Neural progenitor cell (in vitro differentiated cells): ENCODE data around the gene PTX4. TPM values are rescaled to one million over a fixed set of nuclear protein-coding genes. Genes with fewer than 3 reads are reported as not detected.

Source experiments
- DNase-seq: peaks from one replicate; pipeline ENCODE4 v3.0.0-alpha.2; 2016; ENCODE audit warnings: low spot score
- H2AFZ ChIP-seq: fragments of 200-600 bp; sonication (generic); replicated peaks from 2 replicates; pipeline ENCODE4 v1.6.1; 2016; ENCODE audit warnings: antibody characterized with exemption
- H3F3A ChIP-seq: fragments of 200-600 bp; sonication (generic); 2 replicates; pipeline ENCODE4 v1.6.1; 2016; ENCODE audit warnings: antibody characterized with exemption, low read depth
- H3K27ac ChIP-seq: fragments of 200-600 bp; sonication (generic); 2 replicates; pipeline ENCODE4 v1.5.1; 2016; ENCODE audit warnings: mild to moderate bottlenecking
- H3K27me3 ChIP-seq: fragments of 200-600 bp; sonication (generic); 2 replicates; pipeline ENCODE4 v1.6.1; 2016; ENCODE audit warnings: mild to moderate bottlenecking, moderate library complexity
- H3K36me3 ChIP-seq: fragments of 200-600 bp; sonication (generic); 2 replicates; pipeline ENCODE4 v1.5.1; 2016
- H3K4me1 ChIP-seq: fragments of 200-600 bp; sonication (generic); 2 replicates; pipeline ENCODE4 v1.6.1; 2016; ENCODE audit warnings: mixed run types
- H3K4me2 ChIP-seq: fragments of 200-600 bp; sonication (generic); 2 replicates; pipeline ENCODE4 v1.6.1; 2016
- H3K4me3 ChIP-seq: fragments of 200-600 bp; sonication (generic); 2 replicates; pipeline ENCODE4 v1.5.1; 2016
- H3K79me2 ChIP-seq: fragments of 200-600 bp; sonication (generic); 2 replicates; pipeline ENCODE4 v1.6.1; 2016; ENCODE audit warnings: low read depth
- H3K9ac ChIP-seq: fragments of 200-600 bp; sonication (generic); 2 replicates; pipeline ENCODE4 v1.6.1; 2016
- H3K9me3 ChIP-seq: fragments of 200-600 bp; sonication (generic); 2 replicates; pipeline ENCODE4 v1.5.1; 2016; ENCODE audit warnings: low read depth
- H4K20me1 ChIP-seq: fragments of 200-600 bp; sonication (generic); 2 replicates; pipeline ENCODE4 v1.6.1; 2016; ENCODE audit warnings: low read depth
- H3K27ac Mint-ChIP-seq: 3 replicates; pipeline ENCODE4 v1.8.0; 2021; ENCODE audit warnings: mixed read lengths
- H3K27me3 Mint-ChIP-seq: 2 replicates; pipeline ENCODE4 v1.8.0; 2022; ENCODE audit warnings: low read depth, mild to moderate bottlenecking, inconsistent platforms, moderate library complexity, mixed read lengths; ENCODE audit not compliant: insufficient read depth
- H3K36me3 Mint-ChIP-seq: 3 replicates; pipeline ENCODE4 v1.8.0; 2021; ENCODE audit warnings: mixed read lengths
- H3K4me1 Mint-ChIP-seq: 3 replicates; pipeline ENCODE4 v1.8.0; 2021; ENCODE audit warnings: mixed read lengths
- H3K4me3 Mint-ChIP-seq: 3 replicates; pipeline ENCODE4 v1.8.0; 2021; ENCODE audit warnings: mild to moderate bottlenecking, moderate library complexity, mixed read lengths
- H3K9me3 Mint-ChIP-seq: 3 replicates; pipeline ENCODE4 v1.8.0; 2020; ENCODE audit warnings: mixed read lengths
- EZH2 ChIP-seq: fragments of 200-600 bp; sonication (generic); IDR thresholded peaks from 2 replicates; pipeline ENCODE4 v1.6.1; 2017; ENCODE audit warnings: antibody characterized with exemption, mild to moderate bottlenecking, moderate library complexity
- EZH2phosphoT487 ChIP-seq: fragments of 200-600 bp; sonication (generic); IDR thresholded peaks from 2 replicates; pipeline ENCODE4 v1.6.1; 2017; ENCODE audit warnings: antibody characterized with exemption
- total RNA-seq: library from RNA; depleted of rRNA; stranded (reverse); fragments of >200 nt; gene quantifications from 2 replicates; pipeline ENCODE4 v1.2.3, GENCODE V29; 2015; ENCODE audit warnings: low replicate concordance
- TF ChIP-seq, protein P1 (sequence below): fragments of 200-600 bp; sonication (generic); IDR thresholded peaks from 2 replicates; pipeline ENCODE4 v1.5.1; 2017; ENCODE audit warnings: antibody characterized with exemption, mild to moderate bottlenecking

PTX4 gene
- total RNA-seq, 1 donor from 2014 or later = not detected

DNA sequence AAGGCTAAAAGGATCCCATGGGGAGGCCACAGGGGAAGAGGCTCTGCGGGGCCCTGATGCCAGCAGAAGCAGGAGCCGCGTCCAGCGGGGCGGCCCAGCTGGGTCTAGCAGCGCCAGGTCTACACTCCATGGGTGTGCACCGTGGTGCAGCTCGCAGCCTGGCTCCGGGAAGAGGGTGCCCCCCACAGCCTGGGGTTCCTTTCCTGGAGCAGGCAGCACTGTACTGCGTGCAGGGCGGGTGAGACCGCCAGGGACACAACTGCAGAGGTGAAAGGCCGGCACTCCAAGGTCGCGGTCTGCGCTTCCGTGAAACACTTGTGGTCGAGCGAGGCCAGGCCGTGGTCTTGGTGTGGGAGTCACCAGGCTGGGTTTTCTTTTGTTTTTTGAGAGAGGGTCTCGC is 37.9 kb downstream of the PTX4 start:
- no peak for DNase-seq
- TF ChIP-seq, protein P1, sequence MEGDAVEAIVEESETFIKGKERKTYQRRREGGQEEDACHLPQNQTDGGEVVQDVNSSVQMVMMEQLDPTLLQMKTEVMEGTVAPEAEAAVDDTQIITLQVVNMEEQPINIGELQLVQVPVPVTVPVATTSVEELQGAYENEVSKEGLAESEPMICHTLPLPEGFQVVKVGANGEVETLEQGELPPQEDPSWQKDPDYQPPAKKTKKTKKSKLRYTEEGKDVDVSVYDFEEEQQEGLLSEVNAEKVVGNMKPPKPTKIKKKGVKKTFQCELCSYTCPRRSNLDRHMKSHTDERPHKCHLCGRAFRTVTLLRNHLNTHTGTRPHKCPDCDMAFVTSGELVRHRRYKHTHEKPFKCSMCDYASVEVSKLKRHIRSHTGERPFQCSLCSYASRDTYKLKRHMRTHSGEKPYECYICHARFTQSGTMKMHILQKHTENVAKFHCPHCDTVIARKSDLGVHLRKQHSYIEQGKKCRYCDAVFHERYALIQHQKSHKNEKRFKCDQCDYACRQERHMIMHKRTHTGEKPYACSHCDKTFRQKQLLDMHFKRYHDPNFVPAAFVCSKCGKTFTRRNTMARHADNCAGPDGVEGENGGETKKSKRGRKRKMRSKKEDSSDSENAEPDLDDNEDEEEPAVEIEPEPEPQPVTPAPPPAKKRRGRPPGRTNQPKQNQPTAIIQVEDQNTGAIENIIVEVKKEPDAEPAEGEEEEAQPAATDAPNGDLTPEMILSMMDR = no peak
- TF ChIP-seq EZH2phosphoT487 (no peak), EZH2 (no peak)
- H4K20me1 ChIP-seq = no peaks in the 10 kb centered on the region
- H3K4me3 Mint-ChIP-seq = no peak overlapping the region
- no peaks in the 10 kb centered on the region for H3K9me3 Mint-ChIP-seq
- no peak overlapping the region for H2AFZ ChIP-seq
- H3K27me3 ChIP-seq = no peaks in the 10 kb centered on the region
- no peak overlapping the region for H3K4me3 ChIP-seq
- no peak overlapping the region for H3K9ac ChIP-seq
- peaks cover 6% of the 10 kb centered on the region for H3K36me3 Mint-ChIP-seq
- H3K27ac Mint-ChIP-seq = no peak overlapping the region
- H3K4me1 Mint-ChIP-seq = no peaks in the 10 kb centered on the region
- peaks cover 3% of the 10 kb centered on the region for H3K27me3 Mint-ChIP-seq
- H3K9me3 ChIP-seq = no peaks in the 10 kb centered on the region
- H3K4me2 ChIP-seq = no peak overlapping the region
- H3K27ac ChIP-seq = no peak overlapping the region
- no peaks in the 10 kb centered on the region for H3K36me3 ChIP-seq
- H3F3A ChIP-seq = no peaks in the 10 kb centered on the region
- H3K4me1 ChIP-seq = no peaks in the 10 kb centered on the region
- no peaks in the 10 kb centered on the region for H3K79me2 ChIP-seq

DNA sequence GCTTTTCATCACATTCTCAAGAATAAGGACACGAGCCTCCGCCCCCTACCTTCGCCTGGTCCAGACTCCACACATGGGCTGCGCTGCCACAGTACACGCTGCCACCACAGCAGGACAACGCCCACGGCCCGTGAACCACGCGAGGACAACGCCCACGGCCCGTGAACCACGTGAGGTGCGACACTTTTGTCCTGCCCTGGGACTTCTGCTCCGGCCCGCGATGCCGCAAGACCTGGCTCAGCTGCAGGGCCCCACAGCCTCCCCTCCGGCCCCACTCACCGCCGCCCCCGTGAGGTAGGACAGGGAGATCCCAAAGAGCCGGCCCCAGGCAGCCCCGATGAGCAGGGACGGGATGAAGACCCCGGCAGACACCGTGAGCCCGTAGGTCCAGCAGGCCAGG is 38.5 kb downstream of the PTX4 start:
- Mint-ChIP-seq H3K4me1 (no peaks in the 10 kb centered on the region), H3K4me3 (no peak overlapping the region), H3K9me3 (no peaks in the 10 kb centered on the region), H3K27ac (no peak overlapping the region), H3K27me3 (peaks cover 3% of the 10 kb centered on the region), H3K36me3 (peaks cover 6% of the 10 kb centered on the region)
- Histone ChIP-seq H3K9ac (no peak overlapping the region), H3K4me1 (no peaks in the 10 kb centered on the region), H4K20me1 (no peaks in the 10 kb centered on the region), H3F3A (no peaks in the 10 kb centered on the region), H2AFZ (no peak overlapping the region), H3K9me3 (no peaks in the 10 kb centered on the region), H3K79me2 (no peaks in the 10 kb centered on the region), H3K27ac (no peak overlapping the region), H3K4me2 (no peak overlapping the region), H3K4me3 (no peak overlapping the region), H3K27me3 (no peaks in the 10 kb centered on the region), H3K36me3 (no peaks in the 10 kb centered on the region)
- DNase-seq = no peak
- TF ChIP-seq EZH2phosphoT487 = no peak
- TF ChIP-seq, protein P1 = no peak
- no peak for TF ChIP-seq EZH2

DNA sequence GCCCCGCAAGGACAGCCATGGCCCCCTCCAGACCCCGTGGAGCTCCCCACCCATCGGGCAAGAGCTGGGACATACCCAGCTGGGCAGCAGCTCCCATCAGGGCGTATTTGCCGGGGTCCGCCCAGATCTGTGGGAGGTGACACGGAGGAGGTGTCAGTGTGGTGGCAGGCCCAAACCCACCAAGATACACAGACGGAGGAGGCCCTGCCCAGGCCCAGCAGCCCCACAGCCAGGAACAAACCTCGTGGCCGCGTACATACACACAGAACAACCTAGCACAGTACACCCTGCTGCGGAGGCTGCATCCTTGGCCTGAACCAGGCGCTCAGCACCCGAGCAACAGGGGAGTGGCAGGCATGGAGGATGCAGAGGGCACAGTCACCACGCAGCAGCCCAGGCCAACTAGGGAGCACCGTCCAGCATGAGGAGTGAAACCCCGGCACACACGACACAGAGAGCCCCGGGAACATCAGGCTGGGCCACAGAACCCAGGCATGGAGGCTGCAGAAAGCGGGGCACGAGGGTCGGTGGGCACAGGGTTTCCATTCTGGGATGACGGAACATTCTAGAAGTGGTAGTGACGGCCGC is 39.4 kb downstream of the PTX4 start:
- Histone ChIP-seq H4K20me1 (no peaks in the 10 kb centered on the region), H3K4me2 (no peak overlapping the region), H3K27me3 (no peaks in the 10 kb centered on the region), H2AFZ (no peak overlapping the region), H3F3A (no peaks in the 10 kb centered on the region), H3K27ac (no peak overlapping the region), H3K79me2 (no peaks in the 10 kb centered on the region), H3K9ac (no peak overlapping the region), H3K9me3 (no peaks in the 10 kb centered on the region), H3K4me3 (no peak overlapping the region), H3K36me3 (no peaks in the 10 kb centered on the region), H3K4me1 (no peaks in the 10 kb centered on the region)
- DNase-seq = no peak
- Mint-ChIP-seq H3K9me3 (no peaks in the 10 kb centered on the region), H3K27me3 (peaks cover 3% of the 10 kb centered on the region), H3K27ac (no peak overlapping the region), H3K4me1 (no peaks in the 10 kb centered on the region), H3K4me3 (no peak overlapping the region), H3K36me3 (peaks cover 6% of the 10 kb centered on the region)
- TF ChIP-seq EZH2phosphoT487 = no peak
- no peak for TF ChIP-seq EZH2
- TF ChIP-seq, protein P1 = no peak
